Activated naive CD4-positive, alpha-beta T cell treated with anti-CD3 and anti-CD28 coated beads, Interleukin-2, amount 10 ng/mL, durations not matched to agents 7 days and 5 days (primary cell): Measurements from ENCODE around the gene ACAT1.

Experiments used
- CTCF ChIA-PET: fragments of 350-600 bp; sonication (Branson Sonifier 250); formaldehyde crosslinking; loops from one replicate; lab custom pipeline; 2021; ENCODE audit warnings: antibody characterized with exemption; lab: Charles Lee
- DNase-seq: peaks from one replicate; pipeline ENCODE4 v3.0.0-alpha.2; 2020
- H3K27ac Mint-ChIP-seq: one replicate; pipeline ENCODE4 v1.8.0; 2021; ENCODE audit warnings: mild to moderate bottlenecking, moderate library complexity, mixed read lengths
- H3K27me3 Mint-ChIP-seq: one replicate; pipeline ENCODE4 v1.8.0; 2021; ENCODE audit warnings: mild to moderate bottlenecking, mixed read lengths
- H3K36me3 Mint-ChIP-seq: one replicate; pipeline ENCODE4 v1.8.0; 2021; ENCODE audit warnings: mixed read lengths
- H3K4me1 Mint-ChIP-seq: one replicate; pipeline ENCODE4 v1.8.0; 2021; ENCODE audit warnings: mixed read lengths
- H3K4me3 Mint-ChIP-seq: one replicate; pipeline ENCODE4 v1.8.0; 2021; ENCODE audit warnings: mild to moderate bottlenecking, moderate library complexity, mixed read lengths
- H3K9me3 Mint-ChIP-seq: one replicate; pipeline ENCODE4 v1.8.0; 2021; ENCODE audit warnings: mixed read lengths

ACAT1 gene

DNA sequence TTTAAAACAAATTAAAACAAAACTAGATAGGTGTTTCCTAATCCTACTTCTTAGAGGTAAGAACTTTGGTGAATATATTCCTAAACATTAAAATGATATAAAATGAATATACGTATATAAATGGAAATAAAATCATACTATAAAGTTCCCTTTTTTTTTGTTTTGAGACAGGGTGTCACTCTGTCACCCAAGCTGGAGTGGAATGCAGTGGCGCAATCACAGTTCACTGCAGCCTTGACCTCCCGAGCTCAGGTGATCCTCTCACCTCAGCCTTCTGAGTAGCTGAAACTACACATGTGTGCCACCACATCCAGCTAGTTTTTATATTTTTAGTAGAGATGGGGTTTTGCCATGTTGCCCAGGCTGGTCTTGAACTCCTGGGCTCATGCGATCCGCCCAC, 56.2 kb downstream of the ACAT1 start:
- no peak overlapping the region for H3K27ac Mint-ChIP-seq
- DNase-seq: no peak
- no peaks in the 10 kb centered on the region for H3K27me3 Mint-ChIP-seq
- H3K4me3 Mint-ChIP-seq: no peak overlapping the region
- peaks cover 68% of the 10 kb centered on the region for H3K36me3 Mint-ChIP-seq
- H3K9me3 Mint-ChIP-seq: no peaks in the 10 kb centered on the region
- CTCF ChIA-PET: no interaction called here
- no peaks in the 10 kb centered on the region for H3K4me1 Mint-ChIP-seq

DNA sequence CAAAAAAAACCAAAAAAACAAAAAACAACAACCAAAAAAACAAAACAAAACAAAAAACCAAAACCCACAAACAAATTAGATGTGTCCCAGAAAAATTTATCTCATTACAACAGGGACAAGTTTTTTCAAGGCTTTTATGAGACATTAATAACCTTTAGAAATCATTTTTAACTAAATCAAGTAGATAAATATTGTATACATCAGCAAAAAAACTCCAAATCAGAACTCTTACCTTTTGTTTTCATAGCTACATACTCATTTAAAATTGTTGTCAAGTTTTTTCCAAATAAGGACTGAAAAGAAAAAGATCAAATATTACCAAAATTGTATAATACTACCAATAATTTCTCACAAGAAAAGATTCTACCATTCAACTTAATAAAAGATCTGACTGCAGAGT, 72.4 kb downstream of the ACAT1 start:
- Mint-ChIP-seq H3K4me3 (no peak overlapping the region), H3K27ac (no peak overlapping the region), H3K9me3 (no peaks in the 10 kb centered on the region), H3K4me1 (peaks cover 17% of the 10 kb centered on the region), H3K36me3 (peaks cover 53% of the 10 kb centered on the region), H3K27me3 (no peaks in the 10 kb centered on the region)
- CTCF ChIA-PET: no interaction called here
- DNase-seq: no peak

DNA sequence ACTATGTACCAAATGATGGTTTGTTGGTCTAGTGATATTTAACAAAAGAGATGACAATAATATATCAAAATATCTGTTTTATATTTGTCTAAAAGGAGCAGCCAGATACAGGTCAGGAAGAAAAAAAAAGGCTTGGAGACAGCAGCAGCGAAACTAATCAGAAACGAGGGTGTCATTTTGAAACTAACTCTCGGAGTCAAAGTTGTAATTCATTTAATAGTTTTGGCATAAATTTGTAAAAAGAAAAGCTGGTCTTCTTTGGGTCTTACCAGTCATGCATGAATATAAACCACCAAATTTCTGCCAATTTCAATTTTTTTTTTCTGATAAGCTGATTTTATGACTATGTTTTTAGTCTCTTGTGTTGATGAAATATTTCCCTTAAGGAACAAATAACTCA, 75.5 kb downstream of the ACAT1 start:
- CTCF ChIA-PET: no interaction called here
- Mint-ChIP-seq H3K27ac (no peak overlapping the region), H3K4me3 (no peak overlapping the region), H3K36me3 (peaks cover 51% of the 10 kb centered on the region), H3K4me1 (peaks cover 33% of the 10 kb centered on the region), H3K9me3 (no peaks in the 10 kb centered on the region), H3K27me3 (no peaks in the 10 kb centered on the region)
- DNase-seq: no peak
